A172 (cell line): ENCODE measurements around the gene THG1L. TPM values are rescaled to one million over a fixed set of nuclear protein-coding genes. Genes with fewer than 3 reads are reported as not detected.
"Not testable (repeated sequence)": the region's sequence is repeated elsewhere in the genome, so short reads cannot be mapped to it uniquely, and the experiment has no call there.

ENCODE experiments used
- DNase-seq: peaks from one replicate; pipeline ENCODE4 v3.0.0-alpha.2; 2015; ENCODE audit warnings: low spot score
- total RNA-seq: library from RNA; depleted of rRNA; stranded (reverse); fragments of >200 nt; shearing (Covaris generic); gene quantifications from 2 replicates; pipeline ENCODE4 v1.2.3, GENCODE V29; 2014; rRNA removed

The THG1L gene
- 13.2 and 14.8 TPM in 2 replicates for total RNA-seq

DNA sequence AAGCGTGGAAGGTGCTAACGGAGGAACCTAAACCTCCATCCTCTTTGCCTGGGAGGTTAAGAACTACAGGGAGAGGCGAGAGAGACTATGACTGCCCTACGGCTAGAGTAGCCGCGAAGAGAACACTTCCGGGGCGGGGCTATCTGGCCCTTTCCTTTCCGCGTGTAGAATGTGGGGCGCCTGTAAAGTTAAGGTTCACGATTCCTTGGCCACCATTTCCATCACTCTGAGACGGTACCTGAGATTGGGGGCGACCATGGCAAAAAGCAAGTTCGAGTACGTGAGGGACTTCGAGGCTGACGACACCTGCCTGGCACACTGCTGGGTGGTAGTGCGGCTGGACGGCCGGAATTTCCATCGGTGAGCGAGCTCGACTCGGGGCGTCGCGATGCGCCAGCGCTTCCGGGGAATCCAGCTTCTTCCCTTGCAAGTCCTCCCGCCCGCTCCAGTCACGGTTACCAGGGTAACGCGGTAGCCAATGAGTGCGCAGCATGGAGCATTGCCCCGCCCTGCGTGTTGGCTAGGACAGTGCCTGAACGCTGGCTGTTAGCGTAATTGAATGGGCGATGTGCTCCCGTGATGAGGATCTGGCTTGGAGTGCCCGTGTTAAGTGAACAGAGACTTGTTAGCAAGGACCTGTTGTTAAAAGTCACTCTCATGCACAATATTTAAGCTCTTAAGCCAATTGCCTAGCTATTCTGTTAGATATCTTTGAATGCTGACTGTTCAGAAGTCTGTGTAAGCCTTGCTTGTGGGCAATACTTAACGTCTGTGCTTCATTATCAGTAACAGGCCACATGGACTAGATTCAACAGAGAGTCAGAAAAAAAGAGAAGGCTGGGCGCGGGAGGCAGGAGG lies at the start of gene THG1L:
Gene THG1L, plus strand, starts transcription at position 149 of the 858 bp plus-strand sequence. Its CDS starts 21 bp downstream, at position 170.
- peak; percentile 95 for DNase-seq

DNA sequence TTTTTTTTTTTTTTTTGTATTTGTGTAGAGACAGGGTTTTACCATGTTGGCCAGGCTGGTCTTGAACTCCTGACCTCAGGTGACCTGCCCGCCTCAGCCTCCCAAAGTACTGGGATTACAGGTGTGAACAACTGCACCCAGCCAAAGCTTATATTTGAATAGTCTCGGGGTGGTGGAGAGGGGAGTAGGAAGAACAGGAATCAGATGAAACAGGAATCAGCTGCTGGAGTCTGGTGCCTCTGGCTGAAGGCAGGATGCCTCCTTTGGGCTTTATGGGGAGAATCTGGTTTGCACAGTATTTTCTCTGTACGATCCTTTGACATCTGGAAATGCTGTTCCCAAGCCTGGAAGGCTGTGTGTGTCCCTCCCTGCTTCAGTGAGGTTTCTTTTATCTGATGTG lies 49.0 kb upstream of the THG1L start:
- no peak for DNase-seq

DNA sequence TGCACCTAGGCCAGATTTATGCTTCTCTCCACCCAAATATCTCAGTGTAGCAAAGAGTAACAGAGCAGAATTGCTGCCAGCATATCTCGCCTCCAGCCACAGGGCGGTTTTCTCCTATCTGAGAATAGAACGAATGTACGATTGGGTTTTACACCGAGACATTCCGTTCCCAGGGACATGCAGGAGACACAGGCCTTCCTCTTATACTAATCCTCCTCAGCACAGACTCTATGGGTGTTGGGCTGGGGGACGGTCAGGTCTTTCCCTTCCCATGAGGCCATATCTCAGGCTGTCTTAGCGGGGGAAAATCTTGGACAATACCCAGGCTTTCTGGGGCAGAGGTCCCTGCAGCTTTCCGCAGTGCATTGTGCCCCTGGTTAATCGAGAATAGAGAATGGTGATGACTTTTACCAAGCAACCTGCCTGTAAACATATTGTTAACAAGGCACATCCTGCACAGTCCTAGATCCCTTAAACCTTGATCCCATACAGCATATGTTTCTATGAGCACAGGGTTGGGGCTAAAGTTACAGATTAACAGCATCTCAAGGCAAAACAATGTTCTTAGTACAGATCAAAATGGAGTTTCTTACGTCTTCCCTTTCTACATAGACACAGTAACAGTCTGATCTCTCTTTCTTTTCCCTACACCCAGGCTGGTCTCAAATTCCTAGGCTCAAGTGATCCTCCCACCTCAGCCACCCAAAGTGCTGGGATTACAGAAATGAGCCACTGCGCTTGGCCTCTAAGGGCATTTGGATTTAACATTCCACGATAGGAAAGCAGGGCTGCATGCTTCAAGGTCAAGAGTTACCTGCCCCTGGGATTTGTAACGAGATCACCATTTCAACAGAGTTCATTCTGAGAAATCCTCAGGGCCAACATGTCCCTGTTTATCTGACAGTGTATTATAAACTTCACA lies 44.7 kb upstream of the THG1L start:
- not testable (repeated sequence) for DNase-seq

DNA sequence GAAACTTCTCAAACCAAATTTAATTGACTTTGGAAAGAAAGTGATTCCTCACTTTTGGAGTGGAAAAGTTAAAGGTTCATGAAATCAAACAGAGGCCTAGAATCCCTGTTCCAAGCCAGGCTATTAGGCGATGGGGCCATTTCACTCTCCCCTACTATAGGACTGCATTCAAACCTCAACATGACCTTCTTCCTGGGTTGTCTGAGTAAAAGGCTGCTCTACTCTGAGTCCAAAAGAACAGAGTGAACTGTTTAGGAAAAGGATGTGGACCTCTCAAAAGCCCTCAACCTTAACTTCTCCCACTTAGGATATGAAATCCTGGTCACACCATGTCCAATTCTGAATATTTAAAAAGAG lies 44.0 kb upstream of the THG1L start:
- no peak for DNase-seq

GRCh38 chr5:157689942-157690689 lies 41.1 kb upstream of the THG1L start:
- no peak for DNase-seq

GRCh38 chr5:157690690-157691433 lies 40.4 kb upstream of the THG1L start:
- no peak for DNase-seq

DNA sequence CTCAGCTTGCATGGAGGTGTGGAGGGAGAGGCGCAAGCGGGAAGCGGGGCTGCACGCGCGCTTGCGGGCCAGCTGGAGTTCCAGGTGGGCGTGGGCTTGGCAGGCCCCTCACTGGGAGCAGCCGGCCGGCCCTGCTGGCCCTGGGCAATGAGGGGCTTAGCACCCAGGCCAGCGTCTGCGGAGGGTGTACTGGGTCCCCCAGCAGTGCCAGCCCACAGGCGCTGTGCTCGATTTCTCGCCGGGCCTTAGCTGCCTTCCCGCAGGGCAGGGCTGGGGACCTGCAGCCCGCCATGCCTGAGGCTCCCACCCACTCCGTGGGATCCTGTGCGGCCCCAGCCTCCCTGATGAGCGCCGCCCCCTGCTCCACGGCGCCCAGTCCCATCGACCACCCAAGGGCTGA lies 37.4 kb upstream of the THG1L start:
- not testable (repeated sequence) for DNase-seq

DNA sequence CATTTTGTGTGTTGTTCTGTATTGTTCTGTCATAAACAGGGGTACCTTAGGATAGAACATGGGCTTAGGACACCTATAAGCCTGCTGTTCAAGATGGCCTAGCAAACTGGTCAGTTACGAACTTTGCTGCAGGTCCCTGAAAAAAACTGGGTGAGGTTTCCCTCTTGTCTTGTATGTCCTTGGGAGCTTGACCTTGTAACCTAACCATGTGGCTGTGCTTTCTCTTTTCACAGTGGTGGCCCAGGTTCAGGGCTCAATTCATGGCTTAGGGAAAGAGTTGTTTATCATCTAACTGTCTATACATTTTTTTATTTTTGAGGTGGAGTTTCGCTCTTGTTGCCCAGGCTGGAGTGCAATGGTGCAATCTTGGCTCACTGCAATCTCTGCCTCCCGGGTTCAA lies 35.1 kb upstream of the THG1L start:
- not testable (repeated sequence) for DNase-seq

- not testable (repeated sequence) for DNase-seq
Measured at GRCh38 chr5:157698674-157699073, 32.5 kb upstream of the THG1L start.

GRCh38 chr5:157703736-157704135 lies 27.5 kb upstream of the THG1L start:
- DNase-seq: no peak

DNA sequence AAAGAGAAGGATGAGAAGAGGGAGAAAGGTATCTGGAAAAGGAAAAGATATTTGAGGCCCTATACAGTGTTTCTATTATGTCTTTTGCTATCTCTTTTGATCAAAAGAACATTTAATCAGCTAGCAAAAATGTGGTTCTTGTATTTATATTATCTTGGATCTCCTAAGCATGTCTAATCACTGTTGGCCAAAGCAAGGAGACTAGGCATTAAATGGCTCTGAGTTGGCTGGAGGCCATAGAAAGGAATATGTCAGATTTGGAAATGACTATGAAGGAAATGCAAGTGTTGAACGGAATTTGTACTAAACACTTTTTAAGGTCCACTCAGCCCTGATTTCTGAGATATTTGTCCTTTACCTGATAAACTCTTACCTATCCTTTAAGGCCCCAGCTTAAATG lies 22.4 kb upstream of the THG1L start:
- no peak for DNase-seq

DNA sequence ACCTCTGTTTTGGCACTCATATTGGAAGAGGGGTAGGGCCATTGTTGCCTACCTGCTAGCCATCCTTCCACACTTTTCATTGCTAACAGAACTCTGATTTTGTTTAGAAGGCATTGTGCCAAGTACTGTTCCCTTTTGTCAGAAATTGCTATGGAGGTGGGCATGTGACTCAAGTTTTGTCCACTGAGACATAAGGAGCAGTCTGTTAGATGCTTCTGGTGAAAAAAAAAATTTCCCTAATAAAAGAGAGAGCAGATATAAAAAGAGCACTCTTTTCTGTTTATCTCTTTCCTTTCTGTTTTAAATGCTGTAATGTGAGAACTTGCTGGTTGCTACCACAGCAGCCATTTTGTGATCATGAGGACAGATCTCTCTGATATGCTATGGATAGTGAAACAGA lies 21.9 kb upstream of the THG1L start:
- DNase-seq: no peak

DNA sequence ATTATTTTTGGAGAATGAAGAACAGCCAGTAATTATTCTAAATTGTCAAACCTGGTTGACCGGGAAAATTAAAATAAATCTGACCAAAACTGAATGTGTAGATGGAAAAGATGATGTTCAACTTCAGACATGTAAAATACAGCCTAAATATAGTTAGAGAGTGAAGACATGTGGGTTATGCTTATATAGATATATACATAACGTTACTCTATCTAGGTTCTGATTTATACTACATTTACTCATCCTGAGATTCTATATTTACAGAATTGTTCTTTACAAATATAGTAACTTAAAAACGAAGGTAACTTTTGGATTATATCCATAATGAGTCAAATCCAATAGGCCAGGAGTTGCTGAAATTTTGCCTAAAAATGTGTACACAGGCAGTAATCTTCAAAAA lies 20.8 kb upstream of the THG1L start:
- no peak for DNase-seq

- peak; percentile 22 for DNase-seq
Measured at GRCh38 chr5:157710882-157711281, 20.3 kb upstream of the THG1L start.

DNA sequence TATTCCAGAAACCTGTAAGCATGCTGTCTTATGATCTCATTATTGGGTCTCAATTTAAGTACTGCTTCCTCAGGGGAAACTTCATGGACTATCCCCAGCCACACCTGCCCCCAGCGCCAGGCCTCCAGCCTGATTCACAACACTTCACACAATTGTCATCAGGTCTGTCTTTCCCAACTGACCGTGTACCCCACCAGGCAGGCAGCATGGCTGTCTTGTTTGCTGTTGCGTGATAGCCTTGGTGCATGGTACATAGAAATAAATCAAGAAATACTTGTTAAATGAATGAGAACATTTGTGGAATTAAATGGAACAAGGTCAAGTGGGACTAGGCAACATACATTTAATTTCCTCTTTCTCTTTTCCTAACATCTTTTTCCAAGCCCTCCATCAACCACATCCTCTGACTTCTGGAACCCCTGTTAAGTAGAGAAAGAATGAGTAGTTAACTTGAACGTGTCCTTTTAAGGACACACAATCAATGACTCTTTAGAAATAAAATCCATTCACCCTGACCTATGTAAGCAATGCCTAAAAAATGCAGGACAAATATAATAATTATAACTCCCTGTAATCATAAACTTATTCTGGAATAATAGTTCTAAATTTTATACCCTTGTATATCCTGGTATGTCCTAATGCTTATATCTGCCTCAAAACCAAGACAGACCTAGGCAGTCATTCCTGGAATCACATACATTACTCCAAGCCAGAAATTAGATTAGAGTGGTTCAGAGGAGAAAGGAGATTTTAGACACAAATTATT lies 17.2 kb upstream of the THG1L start:
- DNase-seq: no peak

- no peak for DNase-seq
Measured at GRCh38 chr5:157714596-157714864, 16.7 kb upstream of the THG1L start.

GRCh38 chr5:157718519-157718918 lies 12.7 kb upstream of the THG1L start:
- peak; percentile 59 for DNase-seq

DNA sequence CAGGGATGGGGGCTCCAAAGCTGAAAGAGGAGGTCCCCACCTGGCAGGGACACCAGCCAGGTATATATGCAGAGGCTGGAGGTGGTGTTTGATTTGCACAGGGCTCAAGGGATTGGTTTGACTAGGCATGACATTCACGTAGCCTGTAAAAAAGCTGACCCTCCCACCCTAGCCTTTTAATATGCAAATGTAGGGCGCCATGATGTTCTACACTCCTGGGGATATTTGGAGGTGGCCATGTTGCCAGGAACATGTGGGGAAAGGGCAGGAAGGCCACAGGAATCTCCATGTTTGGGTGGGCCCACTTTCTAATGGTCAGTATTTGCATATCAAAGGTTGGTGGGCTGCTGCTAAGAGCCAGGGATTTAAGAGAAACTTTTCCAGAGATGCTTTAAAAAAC lies 12.0 kb upstream of the THG1L start:
- no peak for DNase-seq

- DNase-seq: no peak
Measured at GRCh38 chr5:157721159-157721558, 10.1 kb upstream of the THG1L start.

GRCh38 chr5:157722895-157723294 lies 8.3 kb upstream of the THG1L start:
- DNase-seq: not testable (repeated sequence)

DNA sequence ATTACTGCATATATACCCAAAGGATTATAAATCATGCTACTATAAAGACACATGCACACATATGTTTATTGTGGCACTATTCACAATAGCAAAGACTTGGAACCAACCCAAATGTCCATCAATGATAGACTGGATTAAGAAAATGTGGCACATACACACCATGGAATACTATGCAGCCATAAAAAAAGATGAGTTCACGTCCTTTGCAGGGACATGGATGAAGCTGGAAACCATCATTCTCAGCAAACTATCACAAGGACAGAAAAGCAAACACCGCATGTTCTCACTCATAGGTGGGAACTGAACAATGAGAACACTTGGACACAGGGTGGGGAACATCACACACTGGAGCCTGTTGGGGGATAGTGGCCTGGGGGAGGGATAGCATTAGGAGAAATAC lies 4.6 kb upstream of the THG1L start:
- not testable (repeated sequence) for DNase-seq
